Activated B cell treated with CpG ODN at 0.5 μM for 24 hours (primary cell): ENCODE data around the gene PLEKHG3. TPM values are rescaled to one million over a fixed set of nuclear protein-coding genes. Genes with fewer than 3 reads are reported as not detected.

Experiments used
- ATAC-seq: fragments of 200-7000 bp; cut with Tn5 transposase; one replicate; pipeline ENCODE4 v1.10.0; 2021; ENCODE audit warnings: low read depth, mild to moderate bottlenecking, moderate library complexity
- CTCF ChIA-PET: fragments of 350-600 bp; sonication (Branson Sonifier 250); formaldehyde crosslinking; loops from one replicate; lab custom pipeline; 2021; ENCODE audit warnings: antibody characterized with exemption; lab: Charles Lee
- POLR2A ChIA-PET: fragments of 350-600 bp; sonication (Branson Sonifier 250); formaldehyde crosslinking; loops from one replicate; lab custom pipeline; 2021; ENCODE audit warnings: antibody characterized with exemption; lab: Charles Lee
- DNase-seq: peaks from one replicate; pipeline ENCODE4 v3.0.0; 2022
- H3K27ac Mint-ChIP-seq: one replicate; pipeline ENCODE4 v1.8.0; 2020; ENCODE audit warnings: mixed read lengths
- H3K27me3 Mint-ChIP-seq: one replicate; pipeline ENCODE4 v1.8.0; 2021; ENCODE audit warnings: mixed read lengths
- H3K36me3 Mint-ChIP-seq: one replicate; pipeline ENCODE4 v1.8.0; 2021; ENCODE audit warnings: low read depth, mixed read lengths
- H3K4me1 Mint-ChIP-seq: one replicate; pipeline ENCODE4 v1.8.0; 2021; ENCODE audit warnings: mixed read lengths
- H3K4me3 Mint-ChIP-seq: one replicate; pipeline ENCODE4 v1.8.0; 2020; ENCODE audit warnings: mild to moderate bottlenecking, mixed read lengths
- H3K9me3 Mint-ChIP-seq: one replicate; pipeline ENCODE4 v1.8.0; 2020; ENCODE audit warnings: mixed read lengths
- CTCF ChIP-seq: fragments of 200-600 bp; IDR thresholded peaks from one replicate; pipeline ENCODE4 v1.8.0; 2022; ENCODE audit warnings: antibody characterized with exemption, mild to moderate bottlenecking
- intact Hi-C: fragments of 100-400 bp; cut with micrococcal nuclease; formaldehyde crosslinking; loops from one replicate; pipeline ENCODE4 v1.15.1; 2024
- total RNA-seq: library from RNA; stranded (reverse); gene quantifications from 2 replicates; pipeline ENCODE4 v1.2.3, GENCODE V29; 2022

PLEKHG3 gene
- total RNA-seq, 1 donor from 2014 or later, result 0.07 TPM

GRCh38 chr14:64763801-64764621, 59.8 kb downstream of the PLEKHG3 start:
- H3K27ac Mint-ChIP-seq, result no peak overlapping the region
- peaks cover 14% of the 10 kb centered on the region for H3K4me1 Mint-ChIP-seq
- H3K27me3 Mint-ChIP-seq, result peaks cover 15% of the 10 kb centered on the region
- no peaks in the 10 kb centered on the region for H3K36me3 Mint-ChIP-seq
- peak overlapping the region; percentile 59 for H3K4me3 Mint-ChIP-seq
- ATAC-seq (no peak), DNase-seq (no peak)
- CTCF ChIA-PET, result interaction anchor here (1.3 kb wide), 1 partner anchor 93 kb away, joined by 6 read pairs; no protein-coding TSS in a partner anchor
- H3K9me3 Mint-ChIP-seq, result no peaks in the 10 kb centered on the region
- intact Hi-C loops, result loop anchor here (1.0 to 5.0 kb wide), 4 partner anchors 93 to 422 kb away; partner anchors contain the start of gene HSPA2
- no peak for TF ChIP-seq CTCF
- POLR2A ChIA-PET, result no interaction called here

GRCh38 chr14:64764641-64765520, 60.7 kb downstream of the PLEKHG3 start:
- no peaks in the 10 kb centered on the region for H3K9me3 Mint-ChIP-seq
- POLR2A ChIA-PET, result no interaction called here
- H3K36me3 Mint-ChIP-seq, result no peaks in the 10 kb centered on the region
- H3K4me1 Mint-ChIP-seq, result peaks cover 14% of the 10 kb centered on the region
- DNase-seq (peak; percentile 49), ATAC-seq (peak; percentile 66)
- peak overlapping the region; percentile 59 for H3K4me3 Mint-ChIP-seq
- intact Hi-C loops, result loop anchor here (1.0 to 5.0 kb wide), 4 partner anchors 94 to 423 kb away; partner anchors contain the start of gene HSPA2
- H3K27me3 Mint-ChIP-seq, result peaks cover 15% of the 10 kb centered on the region
- no peak overlapping the region for H3K27ac Mint-ChIP-seq
- CTCF ChIA-PET, result interaction anchor here (1.2 to 1.3 kb wide), 2 partner anchors 94 to 126 kb away, joined by 5 to 6 read pairs; no protein-coding TSS in a partner anchor
- no peak for TF ChIP-seq CTCF

- intact Hi-C loops, result no loop called here
- H3K27me3 Mint-ChIP-seq, result peaks cover 10% of the 10 kb centered on the region
- no peak overlapping the region for H3K27ac Mint-ChIP-seq
- CTCF ChIA-PET, result interaction anchor here (1.2 to 1.3 kb wide), 2 partner anchors 95 to 125 kb away, joined by 5 to 6 read pairs; no protein-coding TSS in a partner anchor
- POLR2A ChIA-PET, result no interaction called here
- no peaks in the 10 kb centered on the region for H3K36me3 Mint-ChIP-seq
- H3K4me1 Mint-ChIP-seq, result peaks cover 14% of the 10 kb centered on the region
- no peaks in the 10 kb centered on the region for H3K9me3 Mint-ChIP-seq
- ATAC-seq (no peak), DNase-seq (no peak)
- no peak overlapping the region for H3K4me3 Mint-ChIP-seq
- TF ChIP-seq CTCF, result no peak
Observed at GRCh38 chr14:64765740-64766302, 61.6 kb downstream of the PLEKHG3 start.

GRCh38 chr14:64766430-64767151, 62.4 kb downstream of the PLEKHG3 start:
- H3K9me3 Mint-ChIP-seq, result no peaks in the 10 kb centered on the region
- intact Hi-C loops, result no loop called here
- ChIA-PET POLR2A (no interaction called here), CTCF (no interaction called here)
- no peaks in the 10 kb centered on the region for H3K36me3 Mint-ChIP-seq
- ATAC-seq, result no peak
- H3K27me3 Mint-ChIP-seq, result peaks cover 5% of the 10 kb centered on the region
- no peak for TF ChIP-seq CTCF
- H3K4me3 Mint-ChIP-seq, result no peak overlapping the region
- DNase-seq, result no peak
- peaks cover 14% of the 10 kb centered on the region for H3K4me1 Mint-ChIP-seq
- H3K27ac Mint-ChIP-seq, result no peak overlapping the region
